Endothelial cell of umbilical vein (primary cell): ENCODE measurements around the gene VPS51.

ENCODE experiments used
- CTCF ChIP-seq, 2 donors: IDR thresholded peaks; 1 replicate in 1 of 2; 2 replicates in 1 of 2; pipeline ENCODE4 v1.5.1; 2011; ENCODE audit warnings: low read length in 2 of 2, mild to moderate bottlenecking in 2 of 2, moderate library complexity in 2 of 2, control low read depth in 1 of 2, inconsistent platforms in 1 of 2, low read depth in 1 of 2; ENCODE audit not compliant: insufficient read depth in 1 of 2; ENCODE audit errors: extremely low read depth in 1 of 2
- EZH2 ChIP-seq: IDR thresholded peaks from 2 replicates; pipeline ENCODE4 v1.6.1; 2012; ENCODE audit warnings: borderline replicate concordance, low read depth, mild to moderate bottlenecking, moderate library complexity, low read length, inconsistent platforms; ENCODE audit not compliant: severe bottlenecking
- POLR2A ChIP-seq: IDR thresholded peaks from 2 replicates; pipeline ENCODE4 v1.6.1; 2012; ENCODE audit warnings: low read depth, mild to moderate bottlenecking, control low read depth, low read length

- TF ChIP-seq POLR2A: no peak
- peak; percentile 94 to 96 for TF ChIP-seq CTCF (IDR thresholded peaks at IDR 0.05; ENCODE audit: extremely low read depth in 1 of 2, insufficient read depth in 1 of 2, low read depth in 1 of 2, low read length in 2 of 2)
- no peak for TF ChIP-seq EZH2
These were observed 14.4 kb downstream of the VPS51 start for GRCh38 chr11:65110354-65110861.
